Loucy (cell line): Measurements from ENCODE around the gene KANSL3.

Experiments used
- H2AFZ ChIP-seq: fragments of 200-600 bp; sonication (generic); 2 replicates; pipeline ENCODE4 v1.6.0; 2016; ENCODE audit warnings: antibody characterized with exemption, mild to moderate bottlenecking, low read length, moderate library complexity
- H3F3A ChIP-seq: fragments of 200-600 bp; 2 replicates; pipeline ENCODE4 v1.6.0; 2016; ENCODE audit warnings: antibody characterized with exemption, low read depth, mild to moderate bottlenecking
- H3K27me3 ChIP-seq: fragments of 200-600 bp; sonication (generic); 2 replicates; pipeline ENCODE4 v1.6.1; 2014; ENCODE audit warnings: low read length, mild to moderate bottlenecking; ENCODE audit not compliant: insufficient read depth, poor library complexity, severe bottlenecking
- H3K36me3 ChIP-seq: fragments of 200-600 bp; sonication (generic); 2 replicates; pipeline ENCODE4 v1.6.1; 2016; ENCODE audit warnings: low read length; ENCODE audit not compliant: insufficient read depth
- H3K4me1 ChIP-seq: fragments of 200-600 bp; sonication (generic); 2 replicates; pipeline ENCODE4 v1.5.1; 2014; ENCODE audit warnings: low read length, mild to moderate bottlenecking; ENCODE audit not compliant: insufficient read depth, poor library complexity, severe bottlenecking
- H3K4me2 ChIP-seq: fragments of 200-600 bp; sonication (generic); 2 replicates; pipeline ENCODE4 v1.6.0; 2014; ENCODE audit warnings: antibody characterized with exemption, low read length, low read depth, mild to moderate bottlenecking; ENCODE audit not compliant: poor library complexity, severe bottlenecking
- H3K4me3 ChIP-seq: fragments of 200-600 bp; sonication (generic); 2 replicates; pipeline ENCODE4 v1.5.1; 2014; ENCODE audit warnings: low read length, mild to moderate bottlenecking, mixed read lengths; ENCODE audit not compliant: poor library complexity, severe bottlenecking
- H3K79me2 ChIP-seq: fragments of 200-600 bp; sonication (generic); 2 replicates; pipeline ENCODE4 v1.6.1; 2014; ENCODE audit warnings: low read length; ENCODE audit not compliant: insufficient read depth
- H3K9ac ChIP-seq: fragments of 200-600 bp; sonication (generic); 2 replicates; pipeline ENCODE4 v1.6.0; 2014; ENCODE audit warnings: mild to moderate bottlenecking, low read depth, low read length, moderate library complexity; ENCODE audit not compliant: poor library complexity, severe bottlenecking
- H3K9me2 ChIP-seq: fragments of 200-600 bp; sonication (generic); replicated peaks from 2 replicates; pipeline ENCODE4 v1.6.1; 2016; ENCODE audit warnings: low read depth, low read length, mixed read lengths
- H3K9me3 ChIP-seq: fragments of 200-600 bp; sonication (generic); 2 replicates; pipeline ENCODE4 v1.6.1; 2014; ENCODE audit warnings: mild to moderate bottlenecking, antibody characterized with exemption, low read length, low read depth; ENCODE audit not compliant: insufficient read depth
- H4K20me1 ChIP-seq: fragments of 200-600 bp; sonication (generic); 2 replicates; pipeline ENCODE4 v1.6.0; 2014; ENCODE audit warnings: antibody characterized with exemption, low read length, mild to moderate bottlenecking; ENCODE audit not compliant: insufficient read depth, poor library complexity, severe bottlenecking
- CTCF ChIP-seq: fragments of 200-600 bp; sonication (generic); conservative IDR thresholded peaks from 2 replicates; pipeline ENCODE4 v1.5.1; 2014; ENCODE audit warnings: mild to moderate bottlenecking, antibody characterized with exemption, low read length
- EZH2phosphoT487 ChIP-seq: fragments of 200-600 bp; IDR thresholded peaks from 2 replicates; pipeline ENCODE4 v1.6.1; 2018; ENCODE audit warnings: antibody characterized with exemption, mild to moderate bottlenecking, moderate library complexity, borderline replicate concordance

KANSL3 gene

GRCh38 chr2:96580771-96581170 lies 57.3 kb downstream of the KANSL3 start:
- H3K27me3 ChIP-seq, result no peaks in the 10 kb centered on the region
- H3K4me3 ChIP-seq, result no peak overlapping the region
- H3K36me3 ChIP-seq, result no peaks in the 10 kb centered on the region; the same call in 1 of the 2 replicates
- no peak overlapping the region for H3K9ac ChIP-seq
- H3F3A ChIP-seq, result no peaks in the 10 kb centered on the region
- no peak overlapping the region for H2AFZ ChIP-seq
- H3K4me2 ChIP-seq, result no peak overlapping the region
- no peaks in the 10 kb centered on the region for H4K20me1 ChIP-seq
- no peaks in the 10 kb centered on the region for H3K9me3 ChIP-seq
- no peaks in the 10 kb centered on the region for H3K79me2 ChIP-seq
- H3K4me1 ChIP-seq, result no peaks in the 10 kb centered on the region
- no peak for TF ChIP-seq EZH2phosphoT487
- peak; percentile 35 for TF ChIP-seq CTCF
- H3K9me2 ChIP-seq, result no peaks in the 10 kb centered on the region

- Histone ChIP-seq H3K9me2 (no peaks in the 10 kb centered on the region), H2AFZ (no peak overlapping the region), H3K27me3 (no peaks in the 10 kb centered on the region), H3K4me3 (no peak overlapping the region), H3K9me3 (no peaks in the 10 kb centered on the region), H4K20me1 (no peaks in the 10 kb centered on the region), H3K4me1 (no peaks in the 10 kb centered on the region), H3K9ac (no peak overlapping the region), H3K36me3 (no peaks in the 10 kb centered on the region; the same call in 1 of the 2 replicates), H3F3A (no peaks in the 10 kb centered on the region), H3K79me2 (no peaks in the 10 kb centered on the region), H3K4me2 (no peak overlapping the region)
- no peak for TF ChIP-seq CTCF
- no peak for TF ChIP-seq EZH2phosphoT487
These were observed 58.7 kb downstream of the KANSL3 start for GRCh38 chr2:96579422-96579821.

- Histone ChIP-seq H3K9ac (no peak overlapping the region), H4K20me1 (no peaks in the 10 kb centered on the region), H3K9me2 (no peaks in the 10 kb centered on the region), H3K27me3 (no peaks in the 10 kb centered on the region), H3K4me3 (no peak overlapping the region), H3K36me3 (no peaks in the 10 kb centered on the region; the same call in 1 of the 2 replicates), H3F3A (no peaks in the 10 kb centered on the region), H3K79me2 (no peaks in the 10 kb centered on the region), H2AFZ (no peak overlapping the region), H3K4me2 (no peak overlapping the region), H3K4me1 (no peaks in the 10 kb centered on the region), H3K9me3 (no peaks in the 10 kb centered on the region)
- no peak for TF ChIP-seq CTCF
- TF ChIP-seq EZH2phosphoT487, result no peak
These were observed 59.4 kb downstream of the KANSL3 start for GRCh38 chr2:96578731-96579130.
